ENCODE measurements around the gene MS4A14.
"Not testable (repeated sequence)": the region's sequence is repeated elsewhere in the genome, so short reads cannot be mapped to it uniquely, and the experiment has no call there.

The MS4A14 gene

GRCh38 chr11:60392361-60392760, 3.9 kb upstream of the MS4A14 start:
- DNase-seq, result no peak

GRCh38 chr11:60393016-60393415, 3.2 kb upstream of the MS4A14 start:
- no peak for DNase-seq

GRCh38 chr11:60394666-60395380, 1.4 kb upstream of the MS4A14 start:
- no peak for DNase-seq

GRCh38 chr11:60396799-60397198, 540 bp downstream of the MS4A14 start:
- no peak for DNase-seq

- no peak for DNase-seq
These were observed 23.8 kb downstream of the MS4A14 start for GRCh38 chr11:60420015-60420414.

- DNase-seq, result no peak
These were observed 26.4 kb downstream of the MS4A14 start for GRCh38 chr11:60422609-60423008.

- DNase-seq, result no peak
These were observed 32.3 kb downstream of the MS4A14 start for GRCh38 chr11:60428517-60428916.

- no peak for DNase-seq
These were observed 33.0 kb downstream of the MS4A14 start, which contains the start of gene MS4A5 for GRCh38 chr11:60429272-60429671. TSS of gene MS4A5 (plus strand) at chr11:60429572. CDS start at chr11:60429675, 103 bp downstream.

- no peak for DNase-seq
These were observed 35.0 kb downstream of the MS4A14 start for GRCh38 chr11:60431251-60431650.

GRCh38 chr11:60433401-60433800, 37.1 kb downstream of the MS4A14 start:
- no peak for DNase-seq

- no peak for DNase-seq
These were observed 50.8 kb downstream of the MS4A14 start for GRCh38 chr11:60447070-60447469.

- no peak for DNase-seq
These were observed 51.6 kb downstream of the MS4A14 start for GRCh38 chr11:60447846-60448245.

- DNase-seq, result not testable (repeated sequence)
These were observed 54.9 kb downstream of the MS4A14 start for GRCh38 chr11:60451185-60451584.

GRCh38 chr11:60454212-60454611, 58.0 kb downstream of the MS4A14 start:
- DNase-seq, result no peak

GRCh38 chr11:60455531-60456042, 59.3 kb downstream of the MS4A14 start, which contains the start of gene MS4A1:
TSS of gene MS4A1 (plus strand) at chr11:60455847. CDS start at chr11:60462375, 6,528 bp downstream.
- DNase-seq, result no peak

- DNase-seq, result no peak
These were observed 61.3 kb downstream of the MS4A14 start for GRCh38 chr11:60457576-60457975.

- no peak for DNase-seq
These were observed 63.1 kb downstream of the MS4A14 start for GRCh38 chr11:60459345-60459744.
